Measurements from ENCODE around the gene GARIN5B. TPM values are rescaled to one million over a fixed set of nuclear protein-coding genes. Genes with fewer than 3 reads are reported as not detected.
A peak's percentile ranks its signal among the peaks of the same experiment; 100 is the strongest.

GARIN5B gene
- total RNA-seq, 1 donor from 2014 or later = not detected

DNA sequence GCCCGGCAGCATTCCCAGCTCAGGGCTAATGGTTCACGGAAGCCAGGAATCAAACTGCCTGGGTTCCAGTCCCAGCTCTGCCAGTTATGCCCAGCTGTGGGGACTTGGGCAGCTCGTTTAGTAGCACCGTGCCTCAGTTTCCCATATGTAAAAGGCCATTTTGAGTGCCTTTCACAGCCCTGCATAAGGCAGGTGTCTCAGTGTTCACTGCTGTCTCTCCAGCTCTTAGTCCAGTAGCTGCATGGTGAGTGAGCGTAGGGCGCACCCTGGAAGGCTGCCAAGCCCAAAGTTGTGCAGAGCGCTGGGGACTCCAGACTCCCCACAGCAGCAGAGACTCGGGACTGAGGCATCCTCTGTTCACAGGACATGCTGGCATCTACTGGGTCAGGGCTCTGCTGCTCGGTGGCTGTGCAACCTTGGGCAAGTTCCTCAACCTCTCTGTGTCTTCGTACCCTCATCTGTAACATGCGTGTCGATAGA lies 28.2 kb upstream of the GARIN5B start:
- DNase-seq = no peak
- peaks cover 66% of the 10 kb centered on the region for H3K36me3 Mint-ChIP-seq (ENCODE audit: low read depth)
- no peak overlapping the region for H3K4me3 Mint-ChIP-seq
- POLR2A ChIA-PET = interaction anchor here (0.6 to 11.3 kb wide), 2 partner anchors 11 to 56 kb away, joined by 3 to 215 read pairs; partner anchors contain the start of gene UBE2S
- H3K4me1 Mint-ChIP-seq = peaks cover 43% of the 10 kb centered on the region
- H3K27ac Mint-ChIP-seq = no peak overlapping the region
- intact Hi-C loops (cut with micrococcal nuclease) = no loop called here
- CTCF ChIA-PET = no interaction called here
- TF ChIP-seq, protein P1, sequence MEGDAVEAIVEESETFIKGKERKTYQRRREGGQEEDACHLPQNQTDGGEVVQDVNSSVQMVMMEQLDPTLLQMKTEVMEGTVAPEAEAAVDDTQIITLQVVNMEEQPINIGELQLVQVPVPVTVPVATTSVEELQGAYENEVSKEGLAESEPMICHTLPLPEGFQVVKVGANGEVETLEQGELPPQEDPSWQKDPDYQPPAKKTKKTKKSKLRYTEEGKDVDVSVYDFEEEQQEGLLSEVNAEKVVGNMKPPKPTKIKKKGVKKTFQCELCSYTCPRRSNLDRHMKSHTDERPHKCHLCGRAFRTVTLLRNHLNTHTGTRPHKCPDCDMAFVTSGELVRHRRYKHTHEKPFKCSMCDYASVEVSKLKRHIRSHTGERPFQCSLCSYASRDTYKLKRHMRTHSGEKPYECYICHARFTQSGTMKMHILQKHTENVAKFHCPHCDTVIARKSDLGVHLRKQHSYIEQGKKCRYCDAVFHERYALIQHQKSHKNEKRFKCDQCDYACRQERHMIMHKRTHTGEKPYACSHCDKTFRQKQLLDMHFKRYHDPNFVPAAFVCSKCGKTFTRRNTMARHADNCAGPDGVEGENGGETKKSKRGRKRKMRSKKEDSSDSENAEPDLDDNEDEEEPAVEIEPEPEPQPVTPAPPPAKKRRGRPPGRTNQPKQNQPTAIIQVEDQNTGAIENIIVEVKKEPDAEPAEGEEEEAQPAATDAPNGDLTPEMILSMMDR (IDR thresholded peaks at IDR 0.05) = no peak
- H3K9me3 Mint-ChIP-seq = no peaks in the 10 kb centered on the region
- no peaks in the 10 kb centered on the region for H3K27me3 Mint-ChIP-seq
- ATAC-seq (ENCODE audit: low read depth) = no peak

DNA sequence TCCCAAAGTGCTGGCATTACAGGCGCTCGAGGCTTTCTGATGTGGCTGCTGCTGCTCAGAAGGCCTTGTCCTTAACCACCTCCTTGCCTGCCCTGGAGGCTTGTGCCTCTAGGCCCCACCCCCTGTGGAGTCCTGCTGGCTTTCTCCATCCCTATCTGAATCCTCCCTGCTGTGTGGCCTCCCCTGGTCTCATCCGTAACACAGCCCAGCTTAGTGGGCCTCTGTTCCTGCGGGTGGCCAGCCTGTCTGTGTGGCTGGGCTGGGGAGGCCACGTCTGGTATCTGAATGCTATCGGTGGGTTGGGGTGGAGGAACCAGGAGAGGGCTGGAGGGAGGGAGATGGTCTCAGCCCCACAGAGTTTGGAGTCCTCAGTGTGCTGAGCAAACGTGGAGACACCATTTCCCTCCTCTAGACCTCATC lies 27.4 kb upstream of the GARIN5B start:
- TF ChIP-seq, protein P1 (IDR thresholded peaks at IDR 0.05) = no peak
- intact Hi-C loops (cut with micrococcal nuclease) = no loop called here
- Mint-ChIP-seq H3K36me3 (ENCODE audit: low read depth) (peaks cover 73% of the 10 kb centered on the region), H3K9me3 (no peaks in the 10 kb centered on the region), H3K27ac (peak overlapping the region; percentile 32), H3K4me1 (peaks cover 48% of the 10 kb centered on the region), H3K27me3 (no peaks in the 10 kb centered on the region), H3K4me3 (no peak overlapping the region)
- ATAC-seq (ENCODE audit: low read depth) (no peak), DNase-seq (no peak)
- ChIA-PET CTCF (no interaction called here), POLR2A (interaction anchor here (0.6 to 11.3 kb wide), 2 partner anchors 12 to 55 kb away, joined by 3 to 215 read pairs; partner anchors contain the start of gene UBE2S)

DNA sequence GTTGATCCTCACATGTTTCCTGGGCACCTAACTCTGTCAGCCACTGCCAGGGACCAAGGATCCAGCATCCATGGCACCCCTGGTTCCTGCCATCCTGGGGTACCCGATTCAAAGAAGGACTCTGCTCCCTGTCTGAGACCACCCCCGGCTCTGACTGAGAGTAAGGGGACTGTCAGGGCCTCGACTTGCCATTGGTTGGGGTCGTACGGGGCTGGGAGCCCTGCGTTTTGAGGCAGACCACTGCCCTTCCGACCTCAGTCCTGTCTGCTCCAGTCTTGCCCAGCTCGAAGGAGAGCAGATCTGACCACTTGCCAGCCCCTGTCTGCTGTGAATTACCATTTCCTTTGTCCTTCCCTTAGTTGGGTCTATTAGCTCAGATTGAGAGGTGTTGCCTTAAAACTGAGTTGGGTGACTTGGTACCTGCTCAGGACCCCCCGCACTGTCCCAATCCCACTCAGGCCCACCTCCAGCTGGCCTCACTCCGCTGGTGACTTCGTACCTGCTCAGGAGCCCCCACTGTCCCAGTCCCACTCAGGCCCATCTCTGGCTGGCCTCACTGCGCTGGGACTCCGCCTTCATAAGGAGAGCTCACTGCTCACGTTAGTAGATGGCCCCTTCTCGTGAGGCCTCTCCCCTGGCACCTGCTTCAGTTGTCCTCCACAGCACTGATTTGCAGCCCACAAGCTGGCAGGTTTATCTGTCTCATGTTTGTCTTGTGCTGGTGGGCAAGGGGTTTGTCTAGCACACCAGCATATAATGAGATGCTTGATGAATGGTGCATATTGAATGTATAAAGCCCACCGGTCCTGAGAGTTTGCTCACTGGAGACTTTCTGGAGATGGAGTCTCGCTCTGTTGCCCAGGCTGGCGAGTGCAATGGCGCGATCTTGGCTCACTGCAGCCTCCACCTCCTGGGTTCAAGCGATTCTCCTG lies 26.6 kb upstream of the GARIN5B start:
- H3K4me3 Mint-ChIP-seq = peak overlapping the region; percentile 2
- CTCF ChIA-PET = interaction anchor here (0.6 kb wide), 1 partner anchor 36 kb away, joined by 3 read pairs; no protein-coding TSS in a partner anchor
- H3K27ac Mint-ChIP-seq = peak overlapping the region; percentile 63
- H3K9me3 Mint-ChIP-seq = no peaks in the 10 kb centered on the region
- peaks cover 73% of the 10 kb centered on the region for H3K36me3 Mint-ChIP-seq (ENCODE audit: low read depth)
- DNase-seq (no peak), ATAC-seq (ENCODE audit: low read depth) (no peak)
- intact Hi-C loops (cut with micrococcal nuclease) = no loop called here
- TF ChIP-seq, protein P1 (IDR thresholded peaks at IDR 0.05) = no peak
- POLR2A ChIA-PET = interaction anchor here (0.6 to 11.3 kb wide), 3 partner anchors 13 to 146 kb away, joined by 3 to 215 read pairs (median 4); partner anchors contain the start of gene UBE2S
- peaks cover 56% of the 10 kb centered on the region for H3K4me1 Mint-ChIP-seq
- no peaks in the 10 kb centered on the region for H3K27me3 Mint-ChIP-seq

DNA sequence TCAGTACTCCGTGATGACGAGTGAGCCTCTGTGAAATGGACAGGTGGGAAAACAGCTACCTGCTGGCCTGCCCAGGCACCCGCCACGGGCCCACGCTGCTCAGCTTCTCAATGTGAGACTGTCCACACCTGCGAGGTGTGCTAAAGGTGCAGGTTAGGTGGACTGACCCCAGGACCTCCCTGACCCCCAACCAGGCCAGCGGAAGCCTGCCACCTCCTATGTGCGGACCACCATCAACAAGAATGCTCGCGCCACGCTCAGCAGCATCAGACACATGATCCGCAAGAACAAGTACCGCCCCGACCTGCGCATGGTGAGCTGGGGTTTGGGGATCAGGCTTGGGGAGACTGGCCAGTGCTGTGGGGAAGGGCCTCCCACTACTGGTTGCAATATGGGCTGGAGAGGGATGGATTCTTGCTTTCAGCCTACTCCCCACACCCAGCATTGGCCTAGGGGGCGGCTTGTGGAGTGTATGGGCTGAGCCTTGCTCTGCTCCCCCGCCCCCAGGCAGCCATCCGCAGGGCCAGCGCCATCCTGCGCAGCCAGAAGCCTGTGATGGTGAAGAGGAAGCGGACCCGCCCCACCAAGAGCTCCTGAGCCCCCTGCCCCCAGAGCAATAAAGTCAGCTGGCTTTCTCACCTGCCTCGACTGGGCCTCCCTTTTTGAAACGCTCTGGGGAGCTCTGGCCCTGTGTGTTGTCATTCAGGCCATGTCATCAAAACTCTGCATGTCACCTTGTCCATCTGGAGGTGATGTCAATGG lies 24.9 kb upstream of the GARIN5B start:
- Mint-ChIP-seq H3K27me3 (no peaks in the 10 kb centered on the region), H3K4me1 (peaks cover 66% of the 10 kb centered on the region), H3K36me3 (ENCODE audit: low read depth) (peaks cover 69% of the 10 kb centered on the region), H3K9me3 (no peaks in the 10 kb centered on the region), H3K4me3 (peak overlapping the region; percentile 100), H3K27ac (peak overlapping the region; percentile 30)
- intact Hi-C loops (cut with micrococcal nuclease) = no loop called here
- ChIA-PET CTCF (interaction anchor here (1.1 kb wide), 1 partner anchor 116 kb away, joined by 3 read pairs; no protein-coding TSS in a partner anchor), POLR2A (interaction anchor here (1.2 to 11.3 kb wide), 4 partner anchors 15 to 129 kb away, joined by 4 to 215 read pairs (median 8); partner anchors contain the start of genes HSPBP1, PPP6R1, UBE2S and ZNF628)
- no peak for ATAC-seq (ENCODE audit: low read depth)
- TF ChIP-seq, protein P1 (IDR thresholded peaks at IDR 0.05) = no peak
- DNase-seq = no peak

Measured in activated B cell treated with CpG ODN at 0.5 μM for 24 hours (primary cell).